Loucy (cell line): ENCODE results near the gene FGF11.
A peak's percentile ranks its signal among the peaks of the same experiment; 100 is the strongest.

ENCODE experiments used
- H2AFZ ChIP-seq: fragments of 200-600 bp; sonication (generic); 2 replicates; pipeline ENCODE4 v1.6.0; 2016; ENCODE audit warnings: antibody characterized with exemption, mild to moderate bottlenecking, low read length, moderate library complexity
- H3F3A ChIP-seq: fragments of 200-600 bp; 2 replicates; pipeline ENCODE4 v1.6.0; 2016; ENCODE audit warnings: antibody characterized with exemption, low read depth, mild to moderate bottlenecking
- H3K27me3 ChIP-seq: fragments of 200-600 bp; sonication (generic); 2 replicates; pipeline ENCODE4 v1.6.1; 2014; ENCODE audit warnings: low read length, mild to moderate bottlenecking; ENCODE audit not compliant: insufficient read depth, poor library complexity, severe bottlenecking
- H3K36me3 ChIP-seq: fragments of 200-600 bp; sonication (generic); 2 replicates; pipeline ENCODE4 v1.6.1; 2016; ENCODE audit warnings: low read length; ENCODE audit not compliant: insufficient read depth
- H3K4me1 ChIP-seq: fragments of 200-600 bp; sonication (generic); 2 replicates; pipeline ENCODE4 v1.5.1; 2014; ENCODE audit warnings: low read length, mild to moderate bottlenecking; ENCODE audit not compliant: insufficient read depth, poor library complexity, severe bottlenecking
- H3K4me2 ChIP-seq: fragments of 200-600 bp; sonication (generic); 2 replicates; pipeline ENCODE4 v1.6.0; 2014; ENCODE audit warnings: antibody characterized with exemption, low read length, low read depth, mild to moderate bottlenecking; ENCODE audit not compliant: poor library complexity, severe bottlenecking
- H3K4me3 ChIP-seq: fragments of 200-600 bp; sonication (generic); 2 replicates; pipeline ENCODE4 v1.5.1; 2014; ENCODE audit warnings: low read length, mild to moderate bottlenecking, mixed read lengths; ENCODE audit not compliant: poor library complexity, severe bottlenecking
- H3K79me2 ChIP-seq: fragments of 200-600 bp; sonication (generic); 2 replicates; pipeline ENCODE4 v1.6.1; 2014; ENCODE audit warnings: low read length; ENCODE audit not compliant: insufficient read depth
- H3K9ac ChIP-seq: fragments of 200-600 bp; sonication (generic); 2 replicates; pipeline ENCODE4 v1.6.0; 2014; ENCODE audit warnings: mild to moderate bottlenecking, low read depth, low read length, moderate library complexity; ENCODE audit not compliant: poor library complexity, severe bottlenecking
- H3K9me2 ChIP-seq: fragments of 200-600 bp; sonication (generic); replicated peaks from 2 replicates; pipeline ENCODE4 v1.6.1; 2016; ENCODE audit warnings: low read depth, low read length, mixed read lengths
- H3K9me3 ChIP-seq: fragments of 200-600 bp; sonication (generic); 2 replicates; pipeline ENCODE4 v1.6.1; 2014; ENCODE audit warnings: mild to moderate bottlenecking, antibody characterized with exemption, low read length, low read depth; ENCODE audit not compliant: insufficient read depth
- H4K20me1 ChIP-seq: fragments of 200-600 bp; sonication (generic); 2 replicates; pipeline ENCODE4 v1.6.0; 2014; ENCODE audit warnings: antibody characterized with exemption, low read length, mild to moderate bottlenecking; ENCODE audit not compliant: insufficient read depth, poor library complexity, severe bottlenecking
- CTCF ChIP-seq: fragments of 200-600 bp; sonication (generic); conservative IDR thresholded peaks from 2 replicates; pipeline ENCODE4 v1.5.1; 2014; ENCODE audit warnings: mild to moderate bottlenecking, antibody characterized with exemption, low read length
- EZH2phosphoT487 ChIP-seq: fragments of 200-600 bp; IDR thresholded peaks from 2 replicates; pipeline ENCODE4 v1.6.1; 2018; ENCODE audit warnings: antibody characterized with exemption, mild to moderate bottlenecking, moderate library complexity, borderline replicate concordance

FGF11 gene

GRCh38 chr17:7403727-7403976, 35.7 kb upstream of the FGF11 start:
- H3K9ac ChIP-seq = peak overlapping the region; percentile 80
- TF ChIP-seq EZH2phosphoT487 (no peak), CTCF (no peak)
- no peaks in the 10 kb centered on the region for H3K36me3 ChIP-seq
- H3K4me3 ChIP-seq = peak overlapping the region; percentile 76
- peaks cover 6% of the 10 kb centered on the region for H3K79me2 ChIP-seq
- no peaks in the 10 kb centered on the region for H3F3A ChIP-seq
- H4K20me1 ChIP-seq = peaks cover 3% of the 10 kb centered on the region
- H2AFZ ChIP-seq = peak overlapping the region; percentile 86
- peaks cover 20% of the 10 kb centered on the region for H3K4me1 ChIP-seq
- H3K4me2 ChIP-seq = peak overlapping the region; percentile 86
- H3K9me2 ChIP-seq = no peaks in the 10 kb centered on the region
- H3K27me3 ChIP-seq = no peaks in the 10 kb centered on the region
- H3K9me3 ChIP-seq = no peaks in the 10 kb centered on the region

- Histone ChIP-seq H3K9me2 (no peaks in the 10 kb centered on the region), H3K4me3 (peak within 1 kb of the TSS; percentile 76), H4K20me1 (peaks cover 3% of the 10 kb centered on the region), H3K27me3 (no peaks in the 10 kb centered on the region), H3F3A (no peaks in the 10 kb centered on the region), H2AFZ (peak within 1 kb of the TSS; percentile 93), H3K9ac (peak within 1 kb of the TSS; percentile 80), H3K4me2 (peak within 1 kb of the TSS; percentile 86), H3K9me3 (no peaks in the 10 kb centered on the region), H3K79me2 (peaks cover 6% of the 10 kb centered on the region), H3K4me1 (peaks cover 20% of the 10 kb centered on the region), H3K36me3 (no peaks in the 10 kb centered on the region)
- TF ChIP-seq EZH2phosphoT487 (no peak), CTCF (no peak)
These were observed 35.2 kb upstream of the FGF11 start, which contains the start of gene TMEM256 for GRCh38 chr17:7403977-7404736. TSS of gene TMEM256 (minus strand) at chr17:7404097. CDS start at chr17:7404084, 13 bp downstream.

GRCh38 chr17:7404737-7405349, 34.5 kb upstream of the FGF11 start:
- H3K9me2 ChIP-seq = no peaks in the 10 kb centered on the region
- peaks cover 3% of the 10 kb centered on the region for H4K20me1 ChIP-seq
- H3K4me3 ChIP-seq = peak overlapping the region; percentile 76
- no peaks in the 10 kb centered on the region for H3K36me3 ChIP-seq
- H3F3A ChIP-seq = no peaks in the 10 kb centered on the region
- H3K79me2 ChIP-seq = peaks cover 6% of the 10 kb centered on the region
- TF ChIP-seq CTCF (no peak), EZH2phosphoT487 (no peak)
- no peaks in the 10 kb centered on the region for H3K9me3 ChIP-seq
- H3K27me3 ChIP-seq = no peaks in the 10 kb centered on the region
- H2AFZ ChIP-seq = peak overlapping the region; percentile 93
- peak overlapping the region; percentile 75 for H3K9ac ChIP-seq
- peaks cover 20% of the 10 kb centered on the region for H3K4me1 ChIP-seq
- H3K4me2 ChIP-seq = peak overlapping the region; percentile 74
